ENCODE data around the gene DDTL.
"Not testable (repeated sequence)": the region's sequence is repeated elsewhere in the genome, so short reads cannot be mapped to it uniquely, and the experiment has no call there.

Gene DDTL

DNA sequence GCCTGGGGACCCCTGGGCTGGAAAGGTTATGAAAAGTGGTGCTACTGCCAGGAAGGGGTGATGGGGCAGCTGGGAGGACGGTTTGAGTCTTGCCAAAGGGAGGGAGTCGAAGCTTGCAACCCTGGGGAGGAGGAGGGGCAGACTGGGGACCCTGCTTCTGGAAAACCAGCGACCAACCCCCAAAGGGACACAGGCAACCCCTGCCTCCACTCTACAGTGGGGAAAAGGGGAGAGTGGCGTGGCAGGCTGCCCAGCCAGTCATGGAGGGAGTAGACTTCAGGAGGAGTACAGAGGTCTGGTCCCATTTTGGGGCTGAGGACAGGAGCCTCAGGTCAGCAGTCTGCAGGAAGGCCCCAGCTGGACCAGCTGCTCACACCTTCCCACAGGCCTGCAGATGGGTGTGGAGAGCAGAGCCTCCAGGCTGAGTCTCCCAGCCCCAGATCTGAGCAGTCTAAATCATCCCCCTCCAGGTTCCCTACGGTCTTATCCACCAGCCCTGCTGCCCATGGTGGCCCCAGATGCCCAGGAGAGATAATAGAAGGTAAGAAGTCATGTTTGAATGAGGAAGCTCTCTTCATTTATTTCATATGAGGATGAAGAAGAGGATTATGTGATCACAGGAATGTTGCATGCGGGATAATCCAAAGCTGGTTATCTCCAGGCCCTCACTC is 4.3 kb downstream of the DDTL start:
- no peak for DNase-seq

DNA sequence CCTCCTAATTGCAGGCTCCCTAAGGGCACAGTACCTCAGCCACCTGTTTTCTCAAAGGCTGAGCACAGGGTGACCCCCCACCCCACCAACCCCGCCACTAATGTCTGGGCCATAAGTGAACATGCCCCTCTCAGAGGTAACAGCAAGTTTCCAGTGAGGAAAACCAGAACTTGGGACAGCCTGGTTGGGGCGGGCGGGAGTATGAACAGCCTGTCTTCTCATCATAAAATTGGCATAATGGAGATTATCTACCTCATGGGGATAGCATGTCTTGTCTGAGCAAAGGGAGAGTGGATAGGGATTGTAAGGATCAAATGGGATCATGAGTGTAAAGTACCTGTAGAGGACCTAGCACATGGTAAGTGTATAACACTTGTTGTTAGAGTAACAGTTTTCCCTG is 5.2 kb downstream of the DDTL start:
- not testable (repeated sequence) for DNase-seq

DNA sequence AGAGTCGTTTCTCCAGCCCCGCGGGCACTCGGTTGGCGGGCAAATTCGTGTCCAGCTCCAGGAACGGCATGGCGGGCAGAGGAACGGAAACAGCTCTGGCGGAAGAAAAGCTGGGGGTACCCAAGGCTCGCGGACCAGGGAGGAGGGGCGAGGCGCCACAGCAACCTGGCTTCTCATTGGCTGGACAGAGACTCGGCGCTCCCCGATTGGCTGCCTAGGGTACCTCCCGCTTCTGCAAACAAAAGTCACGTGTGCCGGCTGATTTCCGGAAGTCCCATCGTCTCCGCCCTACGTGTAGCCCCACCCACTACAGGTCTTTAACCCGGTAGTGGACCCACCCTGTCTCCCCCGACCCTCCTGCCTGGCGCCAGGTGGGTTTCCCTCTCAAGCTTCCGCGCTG is 7.7 kb downstream of the DDTL start, which contains the start of gene DDT:
Gene DDT (minus strand): TSS at position 97 of the 400 bp plus-strand sequence. CDS start 27 bp downstream, at position 70.
- not testable (repeated sequence) for DNase-seq

DNA sequence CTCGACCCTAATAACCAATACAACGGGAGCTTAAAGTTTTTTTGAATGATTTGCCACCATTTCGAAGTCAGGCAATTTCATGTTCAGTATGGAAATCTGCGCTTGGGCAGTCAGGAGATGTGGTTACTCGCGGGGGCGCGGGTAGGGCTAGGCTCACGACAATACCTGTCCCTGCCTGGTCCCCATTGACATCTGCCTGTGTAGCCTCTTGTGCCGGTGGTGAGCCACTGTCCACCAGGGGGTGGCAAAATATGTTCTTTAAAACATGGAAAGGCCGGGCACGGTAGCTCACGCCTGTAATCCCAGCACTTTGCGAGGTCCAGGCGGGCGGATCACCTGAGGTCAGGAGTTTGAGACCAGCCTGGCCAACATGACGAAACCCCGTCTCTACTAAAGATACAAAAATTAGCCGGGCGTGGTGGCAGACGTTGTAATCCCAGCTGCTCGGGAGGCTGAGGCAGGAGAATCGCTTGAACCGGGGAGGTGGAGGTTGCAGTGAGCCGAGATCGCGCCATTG is 8.2 kb downstream of the DDTL start:
- DNase-seq: not testable (repeated sequence)

DNA sequence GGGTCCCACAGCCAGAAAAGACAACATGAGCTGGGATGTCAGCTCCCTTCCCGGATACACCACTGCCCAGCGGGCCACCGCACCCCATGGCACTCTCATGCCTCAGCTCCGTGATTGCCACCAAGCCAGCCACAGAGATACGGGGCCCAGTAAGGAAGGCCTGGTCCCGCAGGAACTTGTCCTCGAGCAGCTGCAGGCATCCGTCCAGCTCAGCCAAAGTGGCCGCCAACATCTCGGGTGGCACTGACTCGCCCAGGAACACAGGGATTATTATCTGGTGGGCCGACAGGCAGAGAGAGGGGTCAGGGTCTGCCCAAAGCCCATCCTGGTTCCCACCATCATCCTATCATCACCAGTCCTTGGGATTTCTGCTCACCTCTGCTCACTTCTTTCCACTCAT is 10.6 kb downstream of the DDTL start:
- DNase-seq: not testable (repeated sequence)

DNA sequence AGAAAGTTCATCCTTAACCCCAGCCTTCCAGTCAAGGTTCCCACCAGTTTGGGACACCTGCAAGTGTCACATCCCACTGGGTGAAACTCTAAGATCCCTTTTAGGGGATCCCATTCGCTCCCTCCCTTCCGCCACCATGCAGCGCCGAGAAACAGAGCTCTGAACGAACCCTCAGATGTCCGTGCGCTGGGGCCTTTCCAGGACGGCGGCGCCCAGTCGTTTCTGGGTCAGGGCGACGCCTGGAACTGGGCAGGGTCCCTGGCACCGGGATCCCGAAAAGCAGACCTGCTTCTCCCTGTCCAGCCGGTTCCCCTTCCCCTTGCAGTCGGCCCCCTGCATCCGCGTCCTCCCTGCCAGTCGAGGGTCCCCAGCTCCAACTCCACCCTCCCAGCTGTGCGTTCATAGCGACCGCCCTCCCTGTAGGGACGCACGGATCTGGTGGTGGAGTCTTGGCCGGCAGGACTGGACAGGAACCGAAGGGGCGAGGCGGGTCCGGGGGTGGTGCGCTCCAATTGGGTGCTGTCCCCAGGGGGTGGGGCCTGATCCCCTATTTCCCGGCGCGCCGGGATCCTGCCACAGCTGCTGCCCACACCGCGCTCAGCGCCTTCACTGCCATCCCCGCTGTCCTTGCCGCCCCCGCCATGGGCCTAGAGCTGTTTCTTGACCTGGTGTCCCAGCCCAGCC is 13.0 kb downstream of the DDTL start, which contains the start of gene GSTT2:
Gene GSTT2 (plus strand): TSS at position 578 of the 684 bp plus-strand sequence.
- not testable (repeated sequence) for DNase-seq

DNA sequence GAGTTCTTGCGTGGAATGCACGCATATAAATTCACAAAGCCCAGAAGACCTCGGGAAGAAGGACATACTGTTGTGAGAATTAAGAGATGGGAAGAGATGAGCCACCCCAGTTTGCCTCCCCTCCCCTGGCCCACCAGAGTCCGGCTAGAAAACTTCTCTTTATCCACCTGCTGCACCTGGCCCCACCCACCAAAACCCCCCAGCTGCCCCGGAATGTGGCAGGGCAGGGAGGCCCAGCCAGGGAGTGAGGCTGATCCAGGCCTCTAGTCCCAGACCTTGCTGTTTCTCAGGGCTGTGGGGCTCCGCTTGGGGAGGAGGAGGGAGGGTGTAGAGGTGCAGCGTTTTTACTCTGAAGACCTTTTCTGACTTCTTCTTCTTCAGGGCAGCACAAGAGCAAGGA is 13.9 kb downstream of the DDTL start:
- not testable (repeated sequence) for DNase-seq

DNA sequence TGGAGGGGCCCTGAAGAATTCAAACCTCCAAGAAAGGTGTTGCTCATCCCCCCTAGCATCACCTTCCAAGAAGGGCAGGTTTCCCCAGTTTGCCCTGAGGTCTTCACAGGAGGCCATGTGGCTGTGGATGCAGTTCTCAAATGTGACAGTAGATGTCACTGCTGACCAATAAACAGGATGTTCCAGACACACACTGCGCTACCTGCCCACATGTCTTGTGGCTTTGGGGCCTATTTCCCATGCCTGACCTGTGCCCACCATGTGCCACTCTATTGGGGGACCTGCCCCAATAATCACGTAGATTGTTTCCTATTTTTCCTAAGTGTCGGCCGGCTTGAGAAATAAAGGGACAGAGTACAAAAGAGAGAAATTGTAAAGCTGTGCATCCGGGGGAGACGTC is 17.7 kb downstream of the DDTL start:
- no peak for DNase-seq

DNA sequence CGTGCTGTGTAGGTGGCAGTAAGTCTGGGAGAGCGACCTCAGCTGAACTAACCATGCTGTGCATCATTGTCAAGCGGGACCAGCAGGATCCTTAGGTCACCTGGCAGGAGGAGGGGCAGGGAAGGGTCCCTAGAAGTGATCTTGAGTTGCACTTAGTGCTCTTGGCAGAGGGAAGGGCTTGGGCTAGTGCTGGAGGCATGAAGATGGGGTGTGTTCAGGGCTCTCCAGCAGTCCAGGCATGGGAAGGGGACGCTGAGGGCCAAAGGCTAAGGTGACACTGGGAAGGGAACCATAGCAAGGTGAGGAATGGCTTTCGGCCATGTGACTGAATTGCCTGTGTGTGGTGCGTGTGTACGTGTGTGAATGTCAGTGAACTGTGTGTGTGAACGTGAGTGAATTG is 19.4 kb downstream of the DDTL start:
- DNase-seq: not testable (repeated sequence)

DNA sequence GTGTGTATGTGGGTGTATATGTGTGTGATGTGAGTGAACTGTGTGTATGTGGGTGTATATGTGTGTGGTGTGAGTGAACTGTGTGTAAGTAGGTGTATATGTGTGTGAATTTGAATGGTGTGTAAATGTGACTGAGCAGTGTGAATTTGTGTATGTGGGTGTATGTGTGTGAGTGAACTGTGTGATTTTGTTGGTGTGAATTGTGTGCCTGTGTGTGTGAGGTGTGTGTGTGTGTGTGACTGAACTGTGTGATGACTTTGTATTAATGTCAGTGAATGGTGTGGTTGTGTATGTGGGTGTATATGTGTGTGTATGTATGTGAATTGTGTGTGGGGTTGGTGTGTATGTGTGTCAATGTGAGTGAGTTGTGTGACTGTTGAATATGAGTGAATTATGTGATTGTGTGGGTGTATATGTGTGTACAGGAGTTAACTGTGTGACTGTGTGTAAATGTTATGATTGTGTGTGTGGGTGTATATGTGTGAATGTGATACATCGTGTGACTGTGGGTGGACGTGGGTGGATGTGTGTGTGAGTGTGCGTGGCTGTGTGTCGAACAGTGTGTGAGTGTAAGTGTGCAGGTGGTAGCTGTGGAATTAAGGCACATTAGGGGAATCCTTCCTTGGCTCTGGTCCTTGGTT is 20.0 kb downstream of the DDTL start:
- DNase-seq: not testable (repeated sequence)

DNA sequence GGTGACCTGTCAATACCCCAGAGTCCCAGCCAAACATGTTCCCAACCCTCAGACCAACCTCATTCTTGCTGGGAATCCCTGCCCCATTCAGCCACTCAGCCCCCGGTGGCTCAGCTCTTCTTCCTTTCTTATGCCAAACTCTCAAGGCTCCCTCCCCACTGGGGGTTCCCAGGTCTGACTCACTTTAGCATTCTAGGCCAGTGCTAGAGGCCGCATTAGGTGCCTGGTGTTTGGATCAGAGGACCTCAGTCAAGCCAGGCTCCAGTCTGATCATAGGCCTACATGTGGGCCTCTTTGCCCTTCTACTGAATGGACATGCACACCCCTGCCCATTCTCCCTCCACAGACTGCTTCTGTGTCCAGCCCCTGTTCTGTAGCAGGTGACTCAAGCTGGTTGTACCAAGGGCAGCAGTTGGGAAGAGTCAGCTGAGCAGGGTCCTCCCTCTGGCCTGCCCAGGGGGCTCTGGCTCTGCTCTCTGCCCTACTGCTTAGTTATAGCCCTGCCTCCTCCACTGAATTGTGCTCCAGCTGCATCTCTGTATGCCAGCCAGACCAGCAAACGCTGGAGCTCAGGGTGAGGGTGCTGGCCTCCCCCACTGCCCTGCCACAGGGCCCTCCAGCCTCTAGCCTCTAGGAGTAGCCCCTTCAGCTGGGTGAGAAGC is 23.0 kb downstream of the DDTL start:
- not testable (repeated sequence) for DNase-seq

DNA sequence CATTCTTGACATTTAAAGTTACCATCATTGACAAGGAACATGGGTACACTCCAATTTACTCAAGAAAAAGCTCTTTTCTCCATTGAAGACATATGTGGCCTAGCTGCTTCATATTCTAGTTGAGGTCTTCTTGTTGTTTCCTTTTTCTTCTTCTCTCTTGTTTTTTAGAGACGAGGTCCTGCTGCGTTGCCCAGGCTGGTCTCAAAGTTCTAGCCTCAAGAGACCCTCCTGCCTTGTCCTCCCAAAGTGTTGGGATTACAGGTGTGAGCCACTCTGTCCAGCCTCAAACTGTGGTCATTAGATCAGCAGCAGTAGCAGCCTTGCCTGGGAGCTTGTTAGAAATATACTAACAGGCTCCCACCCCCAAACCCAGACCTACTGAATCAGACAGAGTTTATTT is 26.4 kb downstream of the DDTL start:
- not testable (repeated sequence) for DNase-seq

DNA sequence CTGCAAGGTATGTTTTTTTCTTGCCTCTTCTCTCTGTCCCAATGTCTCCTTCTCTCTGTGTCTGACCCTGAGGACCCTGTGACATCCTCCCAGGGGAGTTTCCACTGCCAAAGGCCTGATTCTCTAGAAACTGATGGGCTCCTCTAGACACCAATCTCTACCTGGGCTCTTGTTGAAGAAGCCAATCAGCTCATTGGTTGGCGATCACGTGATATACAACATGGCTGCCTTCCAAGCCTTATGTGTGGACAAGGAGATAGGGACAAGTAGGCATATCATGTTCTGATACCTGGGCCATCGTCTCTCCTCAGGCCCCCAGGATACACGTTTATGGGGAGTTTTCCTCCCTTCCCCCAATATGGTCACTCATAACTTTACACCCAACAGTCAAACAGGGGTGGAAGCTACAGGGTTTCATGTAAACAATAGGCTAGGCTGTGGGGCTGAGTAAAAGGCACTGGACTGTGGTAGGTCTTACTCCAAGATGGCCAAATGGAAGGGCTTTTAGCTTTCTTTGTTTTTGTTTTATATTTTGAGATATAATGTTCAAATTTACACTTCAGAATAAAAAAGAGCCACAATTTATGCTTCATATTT is 27.0 kb downstream of the DDTL start:
- not testable (repeated sequence) for DNase-seq

DNA sequence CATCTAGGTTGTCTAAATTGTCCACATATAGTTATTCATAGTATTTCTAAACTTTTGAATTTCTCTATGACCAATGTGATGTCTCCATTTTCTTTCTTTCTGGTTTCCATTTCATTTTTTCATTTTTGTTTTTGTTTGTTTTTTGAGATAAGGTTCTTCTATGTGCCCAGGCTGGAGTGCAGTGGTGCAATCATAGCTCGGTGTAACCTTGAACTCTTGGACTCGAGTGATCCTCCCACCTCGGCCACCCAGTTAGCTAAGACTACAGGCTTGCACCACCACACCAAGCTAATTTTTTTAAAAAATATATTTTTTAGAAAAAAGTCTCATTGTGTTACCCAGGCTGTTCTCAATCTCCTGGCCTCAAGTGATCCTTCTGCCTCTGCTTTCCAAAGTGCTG is 30.4 kb downstream of the DDTL start:
- DNase-seq: no peak

DNA sequence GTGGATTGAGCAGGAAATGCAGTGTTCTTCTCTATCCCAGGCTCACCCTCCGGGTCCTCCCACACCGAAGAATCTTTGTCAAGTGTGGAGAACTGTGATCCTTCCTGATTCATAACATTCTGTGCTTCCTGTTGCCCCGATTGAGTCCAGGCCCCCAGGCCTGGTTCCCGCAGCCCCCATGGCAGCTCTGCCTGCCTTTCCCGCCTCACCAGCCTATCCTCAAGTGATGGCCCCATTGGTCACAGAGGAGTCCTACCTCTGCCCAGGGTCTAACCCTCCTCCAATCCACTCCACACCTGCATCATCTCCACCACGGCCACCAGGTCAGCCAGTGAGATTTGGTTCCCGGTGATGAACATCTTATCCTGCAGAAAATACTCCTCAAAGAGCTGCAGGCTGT is 33.1 kb downstream of the DDTL start:
- not testable (repeated sequence) for DNase-seq

DNA sequence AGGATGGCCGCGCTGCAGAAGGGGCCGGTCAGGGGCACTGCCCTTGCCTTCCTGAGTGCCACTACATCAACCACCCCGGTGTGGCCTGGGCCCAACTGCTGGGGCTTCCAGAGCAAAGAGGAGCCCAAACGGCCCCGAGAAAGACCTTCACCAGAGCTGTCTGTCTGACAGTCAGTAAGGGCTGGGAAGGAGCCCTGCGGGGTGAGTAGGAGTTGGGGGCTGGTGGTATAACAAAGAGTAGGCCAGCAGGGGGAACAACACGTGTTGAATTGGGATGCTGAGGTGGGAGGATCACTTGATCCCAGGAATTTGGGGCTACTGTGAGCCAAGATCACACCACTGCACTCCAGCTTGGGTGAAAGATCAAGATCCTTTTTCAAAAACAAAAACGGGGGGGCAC is 34.6 kb downstream of the DDTL start:
- no peak for DNase-seq

DNA sequence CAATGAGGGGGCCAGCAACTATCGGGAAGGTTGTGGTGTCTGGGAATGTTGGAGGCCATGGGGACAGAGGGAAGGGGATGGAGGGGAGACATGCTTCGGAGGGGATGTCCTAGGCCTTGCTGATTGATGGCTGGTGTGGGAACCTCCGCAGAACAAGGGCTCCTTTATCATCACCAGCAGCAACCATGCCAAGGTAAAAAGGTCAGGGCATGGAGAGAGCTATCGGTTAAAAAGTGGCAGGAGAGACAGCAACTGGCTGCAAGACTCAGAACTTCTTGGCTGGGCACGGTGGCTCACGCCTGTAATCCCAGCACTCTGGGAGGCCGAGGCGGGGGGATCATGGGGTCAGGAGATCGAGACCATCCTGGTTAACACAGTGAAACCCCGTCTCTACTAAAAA is 35.6 kb downstream of the DDTL start:
- DNase-seq: no peak

DNA sequence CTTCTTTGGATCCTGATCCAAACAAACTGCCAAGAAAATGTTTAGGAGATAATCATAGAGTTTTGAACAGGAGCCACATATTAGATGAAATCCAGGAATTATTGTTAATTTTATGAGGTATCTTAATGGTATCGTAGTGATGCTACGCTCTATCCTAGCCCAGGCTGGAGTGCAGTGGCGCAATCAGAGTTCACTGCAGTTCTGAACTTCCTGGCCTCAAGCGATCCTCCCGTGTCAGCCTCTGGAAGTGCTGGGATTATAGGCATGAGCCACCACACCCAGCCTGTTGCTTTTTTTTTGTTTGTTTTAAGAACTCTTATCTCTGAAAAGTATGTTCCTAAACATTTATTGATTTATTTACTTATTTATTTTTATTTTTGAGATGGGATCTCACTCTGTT is 36.2 kb downstream of the DDTL start:
- no peak for DNase-seq

DNA sequence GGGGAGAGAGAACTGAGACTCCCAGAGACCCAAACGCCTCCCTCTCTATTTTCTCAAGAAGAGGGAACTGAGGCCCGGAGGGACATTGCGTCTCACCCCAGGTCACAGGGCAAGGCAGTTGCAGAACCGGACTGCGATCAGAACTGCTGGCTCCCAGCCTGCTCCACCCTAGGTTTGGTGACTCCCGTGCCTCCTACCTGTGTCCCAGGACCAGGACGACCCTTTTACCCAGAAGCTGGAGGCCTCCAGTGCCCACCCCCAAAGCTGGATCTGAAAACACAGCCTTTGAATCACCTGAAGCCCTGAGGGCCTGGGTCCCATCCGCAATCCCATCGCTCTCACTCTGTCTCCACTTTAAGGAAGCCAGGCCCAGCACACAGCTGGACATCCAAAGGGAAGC is 37.2 kb downstream of the DDTL start:
- no peak for DNase-seq

DNA sequence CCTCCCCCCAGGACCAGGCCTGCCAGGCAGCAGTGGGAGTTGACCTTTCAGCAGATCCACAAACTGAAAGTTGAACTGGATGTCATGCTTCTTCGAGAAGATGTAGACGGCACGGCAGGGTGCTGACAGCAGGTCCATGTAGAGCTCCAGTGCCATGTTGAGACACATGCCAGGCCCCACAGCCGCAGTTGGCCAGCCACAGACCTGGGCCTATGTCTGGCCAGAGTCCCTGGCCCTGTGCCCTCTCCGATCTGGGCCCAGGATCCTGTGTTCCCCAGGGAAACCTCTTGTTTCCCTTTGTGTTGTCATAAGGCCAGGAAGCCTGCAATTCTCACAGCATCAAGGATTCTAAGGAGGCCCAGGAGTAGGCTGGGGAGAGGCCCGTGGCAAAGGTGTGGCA is 38.5 kb downstream of the DDTL start, which contains the start of gene GSTT4:
Gene GSTT4 (minus strand): TSS at position 253 of the 400 bp plus-strand sequence. CDS start 97 bp downstream, at position 156.
- no peak for DNase-seq

DNA sequence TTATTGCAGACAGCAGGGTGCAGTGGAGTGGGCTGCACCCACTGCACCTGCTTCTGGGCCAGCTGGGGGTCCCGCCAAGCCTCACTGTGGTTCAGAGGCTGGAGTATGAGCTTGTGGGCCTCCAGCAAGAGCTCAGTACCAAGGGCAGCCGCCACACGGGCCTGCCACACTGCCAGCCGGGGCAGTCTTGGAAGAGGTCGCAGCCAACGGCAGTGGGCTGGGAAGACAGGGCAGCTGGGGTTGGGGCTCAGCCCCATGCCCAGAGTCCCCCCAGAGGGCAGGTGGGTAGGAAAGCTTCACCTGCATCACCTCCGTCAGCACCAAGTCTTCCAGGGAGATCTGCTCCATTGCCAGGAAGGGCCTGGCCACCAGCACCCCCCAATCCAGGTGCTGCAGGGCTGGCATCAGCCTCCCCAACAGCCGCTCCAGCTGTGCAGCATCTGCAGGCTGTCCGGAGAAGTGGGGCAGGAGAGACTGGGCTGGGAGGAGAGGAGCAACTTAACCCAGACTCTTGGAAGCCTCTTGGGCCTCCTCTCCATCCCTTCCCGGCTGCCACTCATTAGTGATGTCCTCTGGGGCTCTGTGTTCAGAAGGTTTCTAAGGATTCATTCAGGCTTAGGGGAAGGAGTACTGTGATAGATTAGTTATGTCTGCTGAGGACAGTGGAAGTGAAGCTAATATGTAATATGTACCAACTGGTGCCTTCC is 39.7 kb downstream of the DDTL start:
- no peak for DNase-seq

DNA sequence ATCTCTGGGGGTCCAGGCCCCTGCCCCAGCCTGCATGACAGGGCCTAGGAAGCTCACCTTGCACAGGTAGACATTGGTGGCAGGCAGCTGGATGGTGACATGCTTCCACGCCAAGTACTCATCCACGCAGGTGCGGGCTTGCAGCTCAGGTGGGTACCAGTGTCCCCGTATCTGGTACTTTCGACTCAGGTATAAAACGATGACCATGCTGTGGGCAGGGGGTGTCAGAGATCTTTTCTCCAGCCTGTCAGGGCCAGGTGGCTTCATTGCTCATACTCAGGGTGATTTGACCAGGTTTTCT is 40.2 kb downstream of the DDTL start:
- DNase-seq: no peak

Data from NCI-H82 (cell line).